ENCODE results near the gene SEMA3F.

DNA sequence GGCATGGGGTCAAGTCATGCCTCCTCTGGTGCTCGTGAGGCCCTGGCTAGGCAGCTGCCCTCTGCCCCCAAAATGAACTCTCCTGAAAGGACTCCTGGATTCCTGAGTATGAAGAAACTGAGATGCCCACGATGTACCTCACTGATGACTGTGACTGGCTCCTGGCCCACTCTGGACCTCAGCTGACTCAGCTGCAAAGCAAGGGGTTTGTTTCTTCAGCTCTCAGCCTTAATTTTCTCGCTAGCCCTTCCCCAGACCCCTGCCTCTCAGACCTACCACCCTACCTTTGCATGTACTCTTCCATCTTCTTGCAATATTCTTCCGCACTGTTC lies 75.6 kb downstream of the SEMA3F start:
- TF ChIP-seq, protein P1, sequence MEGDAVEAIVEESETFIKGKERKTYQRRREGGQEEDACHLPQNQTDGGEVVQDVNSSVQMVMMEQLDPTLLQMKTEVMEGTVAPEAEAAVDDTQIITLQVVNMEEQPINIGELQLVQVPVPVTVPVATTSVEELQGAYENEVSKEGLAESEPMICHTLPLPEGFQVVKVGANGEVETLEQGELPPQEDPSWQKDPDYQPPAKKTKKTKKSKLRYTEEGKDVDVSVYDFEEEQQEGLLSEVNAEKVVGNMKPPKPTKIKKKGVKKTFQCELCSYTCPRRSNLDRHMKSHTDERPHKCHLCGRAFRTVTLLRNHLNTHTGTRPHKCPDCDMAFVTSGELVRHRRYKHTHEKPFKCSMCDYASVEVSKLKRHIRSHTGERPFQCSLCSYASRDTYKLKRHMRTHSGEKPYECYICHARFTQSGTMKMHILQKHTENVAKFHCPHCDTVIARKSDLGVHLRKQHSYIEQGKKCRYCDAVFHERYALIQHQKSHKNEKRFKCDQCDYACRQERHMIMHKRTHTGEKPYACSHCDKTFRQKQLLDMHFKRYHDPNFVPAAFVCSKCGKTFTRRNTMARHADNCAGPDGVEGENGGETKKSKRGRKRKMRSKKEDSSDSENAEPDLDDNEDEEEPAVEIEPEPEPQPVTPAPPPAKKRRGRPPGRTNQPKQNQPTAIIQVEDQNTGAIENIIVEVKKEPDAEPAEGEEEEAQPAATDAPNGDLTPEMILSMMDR (IDR thresholded peaks at IDR 0.05): no peak
- no peak for TF ChIP-seq POLR2A (IDR thresholded peaks at IDR 0.05)

All from right lobe of liver (tissue), 4 donors.